HepG2 (cell line): ENCODE data around the gene GRM4. TPM values are rescaled to one million over a fixed set of nuclear protein-coding genes. Genes with fewer than 3 reads are reported as not detected.

Source experiments
- FOXC1 ChIP-seq: sonication (generic); formaldehyde crosslinking; IDR thresholded peaks from 2 replicates; pipeline ENCODE4 v1.8.0; 2022; ENCODE audit warnings: mild to moderate bottlenecking, missing genetic modification reagents, borderline replicate concordance
- HIVEP1 ChIP-seq: sonication (generic); formaldehyde crosslinking; IDR thresholded peaks from 2 replicates; pipeline ENCODE4 v1.4.0; 2020; ENCODE audit warnings: mild to moderate bottlenecking, missing genetic modification reagents
- MEIS1 ChIP-seq: sonication (generic); formaldehyde crosslinking; IDR thresholded peaks from 2 replicates; pipeline ENCODE4 v1.9.0; 2021; ENCODE audit warnings: mild to moderate bottlenecking, missing genetic modification reagents, moderate library complexity, borderline replicate concordance
- RERE ChIP-seq: IDR thresholded peaks from 2 replicates; pipeline ENCODE4 v1.6.1; 2016; ENCODE audit warnings: low read depth, missing genetic modification reagents, missing compliant biosample characterization
- SATB2 ChIP-seq: sonication (generic); formaldehyde crosslinking; IDR thresholded peaks from 2 replicates; pipeline ENCODE4 v1.5.0; 2020; ENCODE audit warnings: missing genetic modification reagents
- SP1 ChIP-seq, 2 experiments: fragments of 450-650 bp in 1 of 2; sonication (generic) in 1 of 2; formaldehyde crosslinking in 1 of 2; IDR thresholded peaks; 2 replicates each; pipeline versions ENCODE4 v1.4.0 to v1.6.1; 2016 to 2020; ENCODE audit warnings: missing genetic modification reagents in 1 of 2
- STAG1 ChIP-seq: sonication (generic); formaldehyde crosslinking; IDR thresholded peaks from 2 replicates; pipeline ENCODE4 v1.4.0; 2020; ENCODE audit warnings: missing genetic modification reagents
- TEAD2 ChIP-seq: sonication (generic); formaldehyde crosslinking; IDR thresholded peaks from 2 replicates; pipeline ENCODE4 v1.9.0; 2021; ENCODE audit warnings: missing genetic modification reagents
- TFAP4 ChIP-seq: sonication (generic); IDR thresholded peaks from 2 replicates; pipeline ENCODE4 v1.6.1; 2016; ENCODE audit warnings: low read depth, borderline replicate concordance
- ZNF101 ChIP-seq: sonication (generic); formaldehyde crosslinking; IDR thresholded peaks from 2 replicates; pipeline ENCODE4 v1.4.0; 2020; ENCODE audit warnings: mild to moderate bottlenecking, low read depth, missing genetic modification reagents, borderline replicate concordance
- ZNF318 ChIP-seq: sonication (generic); formaldehyde crosslinking; IDR thresholded peaks from 2 replicates; pipeline ENCODE4 v1.4.0; 2020; ENCODE audit warnings: mild to moderate bottlenecking, missing genetic modification reagents
- polyA plus RNA-seq, 8 experiments: library from polyadenylated mRNA; depleted of rRNA in 3 of 8; stranded (reverse) in 7 of 8; unstranded in 1 of 8; fragments of >200 nt; fragmentation: Illumina TruSeq in 4 of 8; extraction: Trizol in 4 of 8; gene quantifications; 2 replicates each; pipeline versions ENCODE4 v1.2.1 to v1.2.3, GENCODE V29; 2011 to 2016; ENCODE audit warnings: low read depth in 4 of 8, missing spikeins in 1 of 8, mixed read lengths in 1 of 8; ENCODE audit not compliant: insufficient read depth in 1 of 8
- total RNA-seq, 5 experiments: library from RNA; depleted of rRNA; stranded (reverse); fragments of >200 nt; fragmentation: Illumina TruSeq; extraction: Trizol; gene quantifications; 2 replicates each; pipeline ENCODE4 v1.2.3, GENCODE V29; 2016; ENCODE audit warnings: low read depth in 1 of 5
- TF ChIP-seq, protein P1 (sequence below): sonication (generic); formaldehyde crosslinking; IDR thresholded peaks from 2 replicates; pipeline ENCODE4 v1.5.0; 2020; ENCODE audit warnings: missing genetic modification reagents

Gene GRM4
- total and polyA plus RNA-seq, 2 of the 13 experiments (the other 11 are each of a cell fraction or from before 2014, with no cell fraction given): not detected

DNA sequence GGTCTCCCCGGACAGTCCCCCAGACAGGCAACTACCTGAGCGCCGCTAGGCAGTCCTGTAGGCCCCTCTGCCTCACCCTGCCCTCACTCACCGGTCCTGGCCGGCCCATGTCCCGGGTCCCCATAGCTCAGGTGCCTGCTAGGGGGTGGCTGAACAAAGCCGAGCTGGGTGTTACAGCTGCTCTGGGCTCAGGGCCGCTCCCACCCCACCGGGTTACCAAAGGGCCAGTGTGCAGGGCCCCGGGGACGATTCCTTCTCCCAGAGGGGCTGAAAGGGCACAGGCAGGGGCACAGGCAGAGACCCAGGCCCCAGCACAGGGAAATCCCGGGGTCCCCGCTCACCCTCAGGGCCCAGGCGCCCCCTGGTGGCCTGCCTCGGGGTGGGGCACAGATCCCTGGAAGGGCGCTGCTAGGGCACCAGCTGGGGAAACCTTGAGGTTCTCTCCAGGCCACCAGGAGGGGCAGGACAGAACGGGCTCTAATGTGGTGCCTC is 118.4 kb downstream of the GRM4 start (continued):
- TF ChIP-seq ZNF318 (CRISPR knock-in tag): no peak
- TF ChIP-seq SP1 (IDR thresholded peaks at IDR 0.05): no peak
- no peak for TF ChIP-seq SP1 (CRISPR knock-in tag; IDR thresholded peaks at IDR 0.05)
- TF ChIP-seq MEIS1: no peak
- no peak for TF ChIP-seq SATB2
- no peak for TF ChIP-seq ZNF101 (CRISPR knock-in tag)
- TF ChIP-seq TFAP4: peak; percentile 34; the same call in 1 of the 2 replicates
- TF ChIP-seq, protein P1, sequence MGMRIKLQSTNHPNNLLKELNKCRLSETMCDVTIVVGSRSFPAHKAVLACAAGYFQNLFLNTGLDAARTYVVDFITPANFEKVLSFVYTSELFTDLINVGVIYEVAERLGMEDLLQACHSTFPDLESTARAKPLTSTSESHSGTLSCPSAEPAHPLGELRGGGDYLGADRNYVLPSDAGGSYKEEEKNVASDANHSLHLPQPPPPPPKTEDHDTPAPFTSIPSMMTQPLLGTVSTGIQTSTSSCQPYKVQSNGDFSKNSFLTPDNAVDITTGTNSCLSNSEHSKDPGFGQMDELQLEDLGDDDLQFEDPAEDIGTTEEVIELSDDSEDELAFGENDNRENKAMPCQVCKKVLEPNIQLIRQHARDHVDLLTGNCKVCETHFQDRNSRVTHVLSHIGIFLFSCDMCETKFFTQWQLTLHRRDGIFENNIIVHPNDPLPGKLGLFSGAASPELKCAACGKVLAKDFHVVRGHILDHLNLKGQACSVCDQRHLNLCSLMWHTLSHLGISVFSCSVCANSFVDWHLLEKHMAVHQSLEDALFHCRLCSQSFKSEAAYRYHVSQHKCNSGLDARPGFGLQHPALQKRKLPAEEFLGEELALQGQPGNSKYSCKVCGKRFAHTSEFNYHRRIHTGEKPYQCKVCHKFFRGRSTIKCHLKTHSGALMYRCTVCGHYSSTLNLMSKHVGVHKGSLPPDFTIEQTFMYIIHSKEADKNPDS (CRISPR knock-in tag): 0 out of 2 replicates have a peak, but pooled peaks have one; percentile 37
- TF ChIP-seq HIVEP1 (CRISPR knock-in tag): peak; percentile 24; the same call in 1 of the 2 replicates
- no peak for TF ChIP-seq RERE (CRISPR knock-in tag)
- TF ChIP-seq FOXC1 (CRISPR knock-in tag): 0 out of 2 replicates have a peak, but pooled peaks have one; percentile 57
- TF ChIP-seq TEAD2 (CRISPR knock-in tag): no peak
- peak; percentile 94 for TF ChIP-seq STAG1 (CRISPR knock-in tag)
